HG02852 (cell line): Measurements from ENCODE around the gene FAM72C.
"Not testable (repeated sequence)": the region's sequence is repeated elsewhere in the genome, so short reads cannot be mapped to it uniquely, and the experiment has no call there.

Source experiments
- ATAC-seq: cut with Tn5 transposase; IDR thresholded peaks from one replicate; pipeline ENCODE4 v1.9.1; 2021; ENCODE audit warnings: mild to moderate bottlenecking, moderate library complexity; ENCODE audit not compliant: unreplicated experiment

Gene FAM72C

GRCh38 chr1:143918552-143918951, 53.2 kb downstream of the FAM72C start:
- not testable (repeated sequence) for ATAC-seq

DNA sequence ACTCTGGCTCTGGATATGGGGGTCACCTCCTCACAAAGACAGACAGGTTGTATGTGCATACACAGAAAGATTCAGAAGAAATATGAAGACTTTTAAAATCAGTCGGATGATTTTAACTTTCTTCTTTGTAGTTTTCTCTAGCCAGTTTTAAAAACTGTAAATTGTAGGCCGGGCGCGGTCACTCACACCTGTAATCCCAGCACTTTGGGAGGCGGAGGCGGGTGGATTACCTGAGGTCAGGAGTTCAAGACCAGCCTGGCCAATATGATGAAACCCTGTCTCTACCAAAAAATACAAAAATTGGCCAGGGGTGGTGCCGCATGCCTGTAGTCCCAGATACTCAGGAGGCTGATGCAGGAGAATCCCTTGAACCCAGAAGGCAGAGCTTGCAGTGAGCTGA, 58.1 kb downstream of the FAM72C start:
- ATAC-seq: not testable (repeated sequence)
